Heart left ventricle (tissue), 16 donors: ENCODE results near the gene GUCD1. TPM values are rescaled to one million over a fixed set of nuclear protein-coding genes. Genes with fewer than 3 reads are reported as not detected.

Experiments
- ATAC-seq, 4 donors: fragments of 200-7000 bp; cut with Tn5 transposase; one replicate each; pipeline ENCODE4 v1.9.1; 2020 to 2022; ENCODE audit warnings: moderate library complexity in 4 of 4, mild to moderate bottlenecking in 3 of 4, moderate number of reproducible peaks in 1 of 4
- DNase-seq, 5 donors: peaks; one replicate each; pipeline ENCODE4 v3.0.0-alpha.2; 2020
- H3K27ac ChIP-seq, 12 donors: fragments of 200-600 bp; sonication (generic) in 4 of 12; one replicate each; pipeline versions ENCODE4 v1.5.0 to v1.8.0; 2016 to 2022; ENCODE audit warnings: mild to moderate bottlenecking in 2 of 12
- H3K27me3 ChIP-seq, 9 donors: fragments of 200-600 bp; sonication (generic) in 2 of 9; one replicate each; pipeline versions ENCODE4 v1.5.1 to v1.8.0; 2016 to 2022; ENCODE audit warnings: mild to moderate bottlenecking in 3 of 9
- H3K36me3 ChIP-seq, 9 donors: fragments of 200-600 bp; sonication (generic) in 2 of 9; one replicate each; pipeline versions ENCODE4 v1.5.0 to v1.8.0; 2018 to 2022; ENCODE audit warnings: mild to moderate bottlenecking in 2 of 9
- H3K4me1 ChIP-seq, 12 donors: fragments of 200-600 bp; sonication (generic) in 4 of 12; one replicate each; pipeline versions ENCODE4 v1.5.0 to v1.8.0; 2016 to 2022; ENCODE audit warnings: mild to moderate bottlenecking in 3 of 12
- H3K4me3 ChIP-seq, 12 donors: fragments of 200-600 bp; sonication (generic) in 4 of 12; one replicate each; pipeline versions ENCODE4 v1.5.0 to v1.8.0; 2017 to 2022; ENCODE audit warnings: mild to moderate bottlenecking in 9 of 12, moderate library complexity in 4 of 12
- H3K9me3 ChIP-seq, 12 donors: fragments of 200-600 bp; sonication (generic) in 4 of 12; one replicate each; pipeline versions ENCODE4 v1.5.0 to v1.8.0; 2016 to 2022; ENCODE audit warnings: mild to moderate bottlenecking in 1 of 12
- CTCF ChIP-seq, 12 donors: fragments of 200-600 bp; sonication (generic) in 4 of 12; IDR thresholded peaks; one replicate each; pipeline versions ENCODE4 v1.5.0 to v1.8.0; 2018 to 2022; ENCODE audit warnings: antibody characterized with exemption in 12 of 12, mild to moderate bottlenecking in 5 of 12
- POLR2A ChIP-seq, 2 donors: fragments of 450-650 bp; IDR thresholded peaks; one replicate each; pipeline ENCODE4 v1.6.1; 2017; ENCODE audit warnings: antibody characterized with exemption in 2 of 2, mild to moderate bottlenecking in 2 of 2, moderate library complexity in 2 of 2
- WGBS, 4 donors: extraction: QIAGEN DNeasy Blood & Tissue Kit in 2 of 4; methylation state at CpG; one replicate each; pipeline versions ENCODE4 v1.1.5 to v1.1.7; 2013 to 2018; 5-methylcytosine and 5-hydroxymethylcytosine counted together
- intact Hi-C, 10 donors: fragments of 100-400 bp; cut with DNase I; formaldehyde crosslinking; loops; one replicate each; pipeline versions ENCODE4 v1.11.1 to v1.14.2; 2022
- polyA plus RNA-seq, 2 donors: library from polyadenylated mRNA; stranded (reverse); fragments of 200-250 nt; gene quantifications; one replicate each; pipeline ENCODE4 v1.2.3, GENCODE V29; 2013
- total RNA-seq, 9 donors: library from RNA; depleted of rRNA in 2 of 9; stranded (reverse); fragments of >200 nt in 2 of 9; fragmentation: NEBNext Ultra II Directional in 3 of 9; extraction: Animal tissue kit (Norgen Biotek cat#: 25700) in 3 of 9; gene quantifications; one replicate each; pipeline versions ENCODE4 v1.1.0 to v1.2.4, GENCODE V29; 2016 to 2023
- donor health status: ischemic (EF 13 %, LVEDD 7.1; RV severe dilation, severe dysfunction).
- donor health status: healthy with polysubstance abuse.
- donor health status: DM: no; HTN: yes; CAD: no.
- donor health status: DM: no; HTN: no; CAD: no.
- donor health status: ischemic (EF 25% LVEDD 6.9; RV normal size, moderate dysfunction).
- donor health status: ischemic (EF 25% LVEDD 5.7; RV mildly dilated, moderate dysfunction).
- donor health status: healthy.
- donor health status: DM: yes; HTN: yes; CAD: no.
- donor health status: ischemic (EF 35%, LVEDD 5.7; RV mildly dilated, moderate dysfunction).
- donor health status: nonischemic (EF 11% LVEDD 7.7; RV severe dilation, severe dysfunction).
- donor health status: DM: yes; HTN: yes; CAD: no.
- donor health status: PGD.
- donor health status: ischemic (EF 29% LVEDD 5.4; RV normal size, mild dysfunction).
- donor health status: nonischemic (EF 23%, LVEDD 6.1; RV moderate dilation, normal function).

Gene GUCD1
- total and polyA plus RNA-seq, 11 donors = 147 to 487 (median 186) TPM

DNA sequence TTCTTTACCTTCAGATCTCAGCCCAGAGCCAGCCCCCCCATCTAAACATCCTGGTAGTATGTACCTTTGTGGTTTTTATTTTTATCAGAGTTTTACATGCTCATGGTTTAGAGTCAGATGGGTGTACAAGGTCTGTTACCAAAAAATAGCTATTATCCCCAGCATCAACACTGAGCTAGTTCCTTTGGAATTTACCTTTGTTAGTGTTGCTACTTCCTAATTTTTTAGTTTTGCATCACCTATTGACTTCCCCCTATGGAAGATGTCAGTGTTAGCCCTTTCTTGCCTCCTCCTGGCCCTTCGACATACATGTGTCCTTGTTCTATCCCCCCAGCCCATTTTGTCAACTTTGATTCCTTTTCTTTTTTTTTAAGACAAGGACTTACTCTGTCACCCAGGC is 52.4 kb downstream of the GUCD1 start:
- no peak overlapping the region for H3K27ac ChIP-seq
- H3K36me3 ChIP-seq = no peaks in the 10 kb centered on the region
- H3K4me1 ChIP-seq = peaks cover 0 to 36% (median 13%) of the 10 kb centered on the region in 12 donors
- no peak for DNase-seq
- H3K4me3 ChIP-seq = no peak overlapping the region
- TF ChIP-seq CTCF (IDR thresholded peaks at IDR 0.05) = no peak
- TF ChIP-seq POLR2A (IDR thresholded peaks at IDR 0.05) = no peak
- no peaks in the 10 kb centered on the region for H3K27me3 ChIP-seq
- intact Hi-C loops = loop anchor here (2.0 to 10.0 kb wide), 5 partner anchors 78 to 180 kb away; no protein-coding TSS in a partner anchor
- WGBS, 4 donors = 91 to 100% (median 94%) methylated on average over 1 of the region's 1 CpG
- H3K9me3 ChIP-seq = no peaks in the 10 kb centered on the region
- ATAC-seq = no peak

- TF ChIP-seq CTCF (IDR thresholded peaks at IDR 0.05) (no peak), POLR2A (IDR thresholded peaks at IDR 0.05) (no peak)
- no peaks in the 10 kb centered on the region for H3K9me3 ChIP-seq
- H3K27me3 ChIP-seq = no peaks in the 10 kb centered on the region
- ATAC-seq = no peak
- no peak overlapping the region for H3K27ac ChIP-seq
- H3K36me3 ChIP-seq = no peaks in the 10 kb centered on the region
- no peak overlapping the region for H3K4me3 ChIP-seq
- H3K4me1 ChIP-seq = peaks cover 0 to 31% (median 11%) of the 10 kb centered on the region in 12 donors
- WGBS, 4 donors = 65 to 83% (median 73%) methylated on average over 7 of the region's 7 CpGs
- intact Hi-C loops = loop anchor here (2.0 to 10.0 kb wide), 5 partner anchors 77 to 180 kb away; no protein-coding TSS in a partner anchor
- DNase-seq = no peak
Measured at GRCh38 chr22:24502034-24502433, 52.9 kb downstream of the GUCD1 start.

GRCh38 chr22:24501301-24502005 is 53.5 kb downstream of the GUCD1 start:
- Histone ChIP-seq H3K27ac (no peak overlapping the region), H3K4me3 (no peak overlapping the region), H3K36me3 (no peaks in the 10 kb centered on the region), H3K9me3 (no peaks in the 10 kb centered on the region), H3K4me1 (peaks cover 0 to 25% (median 7%) of the 10 kb centered on the region in 12 donors), H3K27me3 (no peaks in the 10 kb centered on the region)
- 52 to 55% (median 53%) methylated on average over 8 of the region's 8 CpGs for WGBS, 4 donors
- intact Hi-C loops = loop anchor here (2.0 to 10.0 kb wide), 5 partner anchors 77 to 179 kb away; no protein-coding TSS in a partner anchor
- TF ChIP-seq CTCF (IDR thresholded peaks at IDR 0.05) (no peak), POLR2A (IDR thresholded peaks at IDR 0.05) (no peak)
- ATAC-seq (peak in 3 of 4 donors; percentile 32 to 52 (median 50)), DNase-seq (peak in 1 of 5 donors; percentile 20)

GRCh38 chr22:24500277-24500820 is 54.6 kb downstream of the GUCD1 start:
- intact Hi-C loops = loop anchor here in 9 of 10 donors (5.0 to 10.0 kb wide), 4 partner anchors 78 to 178 kb away; no protein-coding TSS in a partner anchor
- H3K4me1 ChIP-seq = peaks cover 0 to 24% (median 7%) of the 10 kb centered on the region in 12 donors
- peaks cover 0 to 5% (median 0%) of the 10 kb centered on the region in 9 donors for H3K27me3 ChIP-seq
- no peak for TF ChIP-seq POLR2A (IDR thresholded peaks at IDR 0.05)
- no peak for TF ChIP-seq CTCF (IDR thresholded peaks at IDR 0.05)
- DNase-seq (peak in 1 of 5 donors; percentile 65), ATAC-seq (peak in 3 of 4 donors; percentile 48 to 67 (median 59))
- H3K27ac ChIP-seq = no peak overlapping the region
- H3K4me3 ChIP-seq = no peak overlapping the region
- 69 to 85% (median 74%) methylated on average over 16 of the region's 16 CpGs for WGBS, 4 donors
- no peaks in the 10 kb centered on the region for H3K9me3 ChIP-seq
- no peaks in the 10 kb centered on the region for H3K36me3 ChIP-seq
